ENCODE results near the gene PNKD. TPM values are rescaled to one million over a fixed set of nuclear protein-coding genes. Genes with fewer than 3 reads are reported as not detected.

PNKD gene
- total and polyA plus RNA-seq, 7 experiments from 2014 or later, result 18.5 to 108 (median 37.6) TPM

Small RNAs within 50 kb of the gene (microRNA-seq; reads per million reads assigned to microRNA genes)
- gene MIR6513 (ENCODE audit: borderline microRNAs expressed) (14.0 reads per million, percentile 27 among the genes with 10 or more reads in this experiment), gene MIR6810 (ENCODE audit: borderline microRNAs expressed) (not detected)

Other genes with a start within 250 kb of the PNKD start
- 1 to 10 TPM in 4 of 5 experiments, under 1 TPM in 1; 0.40 to 6.6 (median 2.4) TPM for gene RUFY4, start 201.3 kb upstream of the PNKD start, total RNA-seq
- gene RUFY4, start 201.3 kb upstream of the PNKD start, polyA plus RNA-seq, result not detected
- 1 to 10 TPM in 1 of 5 experiments, under 1 TPM in 2, not detected in 2; 0.13 to 3.0 (median 0.73) TPM for gene CXCR2, start 144.5 kb upstream of the PNKD start, total RNA-seq
- gene CXCR2, start 144.5 kb upstream of the PNKD start, polyA plus RNA-seq, result not detected
- gene CXCR1, start 103.6 kb upstream of the PNKD start, total RNA-seq, result 1 to 10 TPM in 1 of 5 experiments, under 1 TPM in 2, not detected in 2; 0.16 to 1.0 (median 0.29) TPM
- gene CXCR1, start 103.6 kb upstream of the PNKD start, polyA plus RNA-seq, result under 1 TPM in 1 of 2 donors, not detected in 1; 0.20 TPM
- 100 to 1,000 TPM; 330 to 694 (median 368) TPM for gene ARPC2, start 53.3 kb upstream of the PNKD start, total RNA-seq
- 100 to 1,000 TPM; 628 to 638 TPM for gene ARPC2, start 53.3 kb upstream of the PNKD start, polyA plus RNA-seq
- 10 to 100 TPM in 1 of 5 experiments, 1 to 10 TPM in 3, under 1 TPM in 1; 0.80 to 12.9 (median 1.9) TPM for gene GPBAR1, start 9.5 kb upstream of the PNKD start, total RNA-seq
- under 1 TPM; 0.15 to 0.27 TPM for gene GPBAR1, start 9.5 kb upstream of the PNKD start, polyA plus RNA-seq
- gene AAMP, start 382 bp upstream of the PNKD start, total RNA-seq, result 10 to 100 TPM; 54.1 to 67.0 (median 61.2) TPM
- gene AAMP, start 382 bp upstream of the PNKD start, polyA plus RNA-seq, result 100 to 1,000 TPM in 1 of 2 donors, 10 to 100 TPM in 1; 98.6 to 108 TPM
- gene TMBIM1, start 22.0 kb downstream of the PNKD start, total RNA-seq, result 100 to 1,000 TPM in 2 of 5 experiments, 10 to 100 TPM in 3; 51.7 to 112 (median 83.8) TPM
- 100 to 1,000 TPM in 1 of 2 donors, 10 to 100 TPM in 1; 92.4 to 115 TPM for gene TMBIM1, start 22.0 kb downstream of the PNKD start, polyA plus RNA-seq
- under 1 TPM in 1 of 5 experiments, not detected in 4; 0.49 TPM for gene CATIP, start 86.3 kb downstream of the PNKD start, total RNA-seq
- gene CATIP, start 86.3 kb downstream of the PNKD start, polyA plus RNA-seq, result not detected
- 100 to 1,000 TPM in 1 of 5 experiments, 10 to 100 TPM in 1, 1 to 10 TPM in 2, under 1 TPM in 1; 0.27 to 399 (median 1.9) TPM for gene SLC11A1, start 111.8 kb downstream of the PNKD start, total RNA-seq
- under 1 TPM; 0.49 to 0.97 TPM for gene SLC11A1, start 111.8 kb downstream of the PNKD start, polyA plus RNA-seq
- 100 to 1,000 TPM; 110 to 219 (median 156) TPM for gene CTDSP1, start 129.3 kb downstream of the PNKD start, total RNA-seq
- 10 to 100 TPM; 22.5 TPM for gene CTDSP1, start 129.3 kb downstream of the PNKD start, polyA plus RNA-seq
- under 1 TPM in 3 of 5 experiments, not detected in 2; 0.12 to 0.69 (median 0.22) TPM for gene VIL1, start 148.6 kb downstream of the PNKD start, total RNA-seq
- under 1 TPM; 0.10 to 0.15 TPM for gene VIL1, start 148.6 kb downstream of the PNKD start, polyA plus RNA-seq